AG04450 (cell line): Measurements from ENCODE around the gene SPATA31E1. TPM values are rescaled to one million over a fixed set of nuclear protein-coding genes. Genes with fewer than 3 reads are reported as not detected.
"Not testable (repeated sequence)": the region's sequence is repeated elsewhere in the genome, so short reads cannot be mapped to it uniquely, and the experiment has no call there.

Experiments used
- CTCF ChIA-PET: fragments of 300-600, 350-600 bp; formaldehyde crosslinking; extraction: SDS; loops from one replicate; lab custom pipeline; 2022; ENCODE audit warnings: antibody characterized with exemption, inconsistent platforms; lab: Charles Lee
- POLR2A ChIA-PET: fragments of 350-600 bp; formaldehyde crosslinking; extraction: SDS; loops from one replicate; lab custom pipeline; 2021; ENCODE audit warnings: antibody characterized with exemption, inconsistent platforms; lab: Yijun Ruan, JAX
- DNase-seq: peaks from one replicate; pipeline ENCODE4 v3.0.0-alpha.2; 2011; ENCODE audit warnings: low read depth, low spot score
- H3K27ac ChIP-seq: one replicate; pipeline ENCODE4 v1.5.1; 2012; ENCODE audit warnings: low read depth, low read length, control low read depth
- H3K27me3 ChIP-seq: one replicate; pipeline ENCODE4 v1.6.0; 2012; ENCODE audit warnings: low read length; ENCODE audit not compliant: control insufficient read depth, insufficient read depth
- H3K4me3 ChIP-seq: 2 replicates; pipeline ENCODE4 v1.5.1; 2011; ENCODE audit warnings: mild to moderate bottlenecking, low read depth, low read length, control low read depth
- H3K9me3 ChIP-seq: 2 replicates; pipeline ENCODE4 v1.5.1; 2012; ENCODE audit warnings: low read length; ENCODE audit not compliant: control insufficient read depth, insufficient read depth
- CTCF ChIP-seq: IDR thresholded peaks from 2 replicates; pipeline ENCODE4 v1.5.1; 2011; ENCODE audit warnings: low read depth, low read length, control low read depth, inconsistent platforms
- polyA plus RNA-seq: library from polyadenylated mRNA; depleted of rRNA; stranded (reverse); fragments of >200 nt; gene quantifications from 2 replicates; pipeline ENCODE4 v1.2.3, GENCODE V29; 2011

The SPATA31E1 gene
- polyA plus RNA-seq, 1 experiment = 0.02 TPM

GRCh38 chr9:87892956-87893355 lies 10.3 kb downstream of the SPATA31E1 start:
- H3K4me3 ChIP-seq = no peak overlapping the region
- no peak for TF ChIP-seq CTCF
- H3K27me3 ChIP-seq = peaks cover 3% of the 10 kb centered on the region
- DNase-seq = no peak
- POLR2A ChIA-PET = no interaction called here
- no peak overlapping the region for H3K27ac ChIP-seq
- CTCF ChIA-PET = no interaction called here
- H3K9me3 ChIP-seq = no peaks in the 10 kb centered on the region

GRCh38 chr9:87894998-87895625 lies 12.4 kb downstream of the SPATA31E1 start:
- no peak overlapping the region for H3K4me3 ChIP-seq
- H3K9me3 ChIP-seq = no peaks in the 10 kb centered on the region
- DNase-seq = no peak
- ChIA-PET CTCF (no interaction called here), POLR2A (no interaction called here)
- TF ChIP-seq CTCF = 0 out of 2 replicates have a peak, but pooled peaks have one; percentile 4
- H3K27ac ChIP-seq = no peak overlapping the region
- H3K27me3 ChIP-seq = peaks cover 3% of the 10 kb centered on the region

GRCh38 chr9:87896891-87897290 lies 14.2 kb downstream of the SPATA31E1 start:
- H3K27me3 ChIP-seq = no peaks in the 10 kb centered on the region
- no peak overlapping the region for H3K27ac ChIP-seq
- no peak for DNase-seq
- CTCF ChIA-PET = no interaction called here
- H3K4me3 ChIP-seq = no peak overlapping the region
- TF ChIP-seq CTCF = no peak
- H3K9me3 ChIP-seq = peaks cover under 1% of the 10 kb centered on the region; the same call in 1 of the 2 replicates
- POLR2A ChIA-PET = no interaction called here

GRCh38 chr9:87898151-87898550 lies 15.5 kb downstream of the SPATA31E1 start:
- CTCF ChIA-PET = interaction anchor here (0.6 kb wide), 1 partner anchor 533 kb away, joined by 4 read pairs; no protein-coding TSS in a partner anchor
- peaks cover 10% of the 10 kb centered on the region for H3K9me3 ChIP-seq
- POLR2A ChIA-PET = no interaction called here

GRCh38 chr9:87902371-87902770 lies 19.7 kb downstream of the SPATA31E1 start:
- H3K27ac ChIP-seq, CTCF ChIA-PET, POLR2A ChIA-PET, H3K9me3 ChIP-seq, H3K4me3 ChIP-seq, DNase-seq, H3K27me3 ChIP-seq: not testable (repeated sequence)

More at GRCh38 chr9:87898151-87898550, 15.5 kb downstream of the SPATA31E1 start:
- no peak overlapping the region for H3K27ac ChIP-seq
- no peak for DNase-seq
- no peak for TF ChIP-seq CTCF
- H3K4me3 ChIP-seq = no peak overlapping the region
- H3K27me3 ChIP-seq = no peaks in the 10 kb centered on the region
